ENCODE results near the gene TSHZ3. TPM values are rescaled to one million over a fixed set of nuclear protein-coding genes. Genes with fewer than 3 reads are reported as not detected.

The TSHZ3 gene
- total RNA-seq, 1 experiment from 2014 or later = 0.05 TPM

DNA sequence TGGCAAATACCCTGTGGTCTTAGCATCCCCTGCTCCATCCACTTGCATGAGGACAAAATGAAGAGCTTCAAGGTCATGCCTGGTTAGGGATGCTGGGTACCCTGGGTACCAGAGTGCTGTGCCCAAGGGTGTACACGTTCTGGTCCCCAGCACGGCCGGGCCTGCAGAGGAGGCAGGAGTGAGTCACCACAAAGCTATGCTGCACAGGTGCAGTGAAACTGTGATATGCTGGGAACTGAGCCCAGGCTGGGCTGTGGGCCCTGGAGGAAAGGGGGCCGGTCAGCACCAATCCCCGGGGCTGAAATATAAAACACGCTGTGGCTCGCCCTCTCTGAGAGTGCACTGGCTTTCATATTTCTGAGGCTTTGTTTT, 95.1 kb downstream of the TSHZ3 start:
- ChIA-PET RAD21 (ENCODE audit: low non-redundant PET in 1 of 2, low total read pairs in 2 of 2, uncharacterized antibody in 2 of 2, unreplicated experiment in 2 of 2) (no interaction called here), CTCF (no interaction called here), POLR2A (no interaction called here)
- intact Hi-C loops (cut with micrococcal nuclease) = no loop called here
- no peak for TF ChIP-seq JUND (IDR thresholded peaks at IDR 0.05)
- TF ChIP-seq, protein P1, sequence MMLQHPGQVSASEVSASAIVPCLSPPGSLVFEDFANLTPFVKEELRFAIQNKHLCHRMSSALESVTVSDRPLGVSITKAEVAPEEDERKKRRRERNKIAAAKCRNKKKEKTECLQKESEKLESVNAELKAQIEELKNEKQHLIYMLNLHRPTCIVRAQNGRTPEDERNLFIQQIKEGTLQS (IDR thresholded peaks at IDR 0.05) = no peak
- TF ChIP-seq EGR1 (IDR thresholded peaks at IDR 0.05; ENCODE audit: low read depth) = no peak
- TF ChIP-seq ZNF274 (IDR thresholded peaks at IDR 0.05; ENCODE audit: low read depth, low read length) = no peak
- no peak for TF ChIP-seq CEBPB (IDR thresholded peaks at IDR 0.05; ENCODE audit: low read depth)
- no peak for TF ChIP-seq POLR2A (IDR thresholded peaks at IDR 0.05; ENCODE audit: borderline replicate concordance, extremely low read depth, insufficient read depth, insufficient read length)
- TF ChIP-seq SIN3A (IDR thresholded peaks at IDR 0.05; ENCODE audit: low read depth) = no peak
- TF ChIP-seq RAD21 (IDR thresholded peaks at IDR 0.05; ENCODE audit: low read depth) = no peak
- TF ChIP-seq YY1 (IDR thresholded peaks at IDR 0.05; ENCODE audit: extremely low read depth, insufficient replicate concordance, low read depth, low read length) = no peak
- TF ChIP-seq, protein P2, sequence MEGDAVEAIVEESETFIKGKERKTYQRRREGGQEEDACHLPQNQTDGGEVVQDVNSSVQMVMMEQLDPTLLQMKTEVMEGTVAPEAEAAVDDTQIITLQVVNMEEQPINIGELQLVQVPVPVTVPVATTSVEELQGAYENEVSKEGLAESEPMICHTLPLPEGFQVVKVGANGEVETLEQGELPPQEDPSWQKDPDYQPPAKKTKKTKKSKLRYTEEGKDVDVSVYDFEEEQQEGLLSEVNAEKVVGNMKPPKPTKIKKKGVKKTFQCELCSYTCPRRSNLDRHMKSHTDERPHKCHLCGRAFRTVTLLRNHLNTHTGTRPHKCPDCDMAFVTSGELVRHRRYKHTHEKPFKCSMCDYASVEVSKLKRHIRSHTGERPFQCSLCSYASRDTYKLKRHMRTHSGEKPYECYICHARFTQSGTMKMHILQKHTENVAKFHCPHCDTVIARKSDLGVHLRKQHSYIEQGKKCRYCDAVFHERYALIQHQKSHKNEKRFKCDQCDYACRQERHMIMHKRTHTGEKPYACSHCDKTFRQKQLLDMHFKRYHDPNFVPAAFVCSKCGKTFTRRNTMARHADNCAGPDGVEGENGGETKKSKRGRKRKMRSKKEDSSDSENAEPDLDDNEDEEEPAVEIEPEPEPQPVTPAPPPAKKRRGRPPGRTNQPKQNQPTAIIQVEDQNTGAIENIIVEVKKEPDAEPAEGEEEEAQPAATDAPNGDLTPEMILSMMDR (IDR thresholded peaks at IDR 0.05 in 2 of 3, conservative IDR thresholded peaks at IDR 0.05 in 1 of 3; ENCODE audit: borderline replicate concordance in 1 of 3, insufficient read depth in 1 of 3, low read depth in 2 of 3, low read length in 2 of 3) = no peak
- no peak for TF ChIP-seq ZFX (IDR thresholded peaks at IDR 0.05)
- no peak for TF ChIP-seq SP1 (IDR thresholded peaks at IDR 0.05; ENCODE audit: low read depth)
- Histone ChIP-seq H4K20me1 (ENCODE audit: insufficient read depth) (no peaks in the 10 kb centered on the region), H2AFZ (ENCODE audit: low read depth, low read length, poor library complexity, severe bottlenecking) (no peak overlapping the region), H3K27me3 (ENCODE audit: insufficient read depth, low read length) (no peaks in the 10 kb centered on the region), H3K9me3 (ENCODE audit: control insufficient read depth in 1 of 2, insufficient read depth in 1 of 2, low read depth in 1 of 2, low read length in 2 of 2) (peaks cover 10 to 20% of the 10 kb centered on the region in 2 experiments; a peak in 3 of 4 replicates), H3K79me2 (ENCODE audit: insufficient read depth, low read length) (no peaks in the 10 kb centered on the region), H3K4me3 (replicated peaks in 1 of 2; ENCODE audit: low read depth in 1 of 2, low read length in 2 of 2) (no peak overlapping the region), H3K36me3 (ENCODE audit: control insufficient read depth in 1 of 2, insufficient read depth in 2 of 2, low read length in 2 of 2) (no peaks in the 10 kb centered on the region), H3K4me1 (ENCODE audit: control insufficient read depth in 1 of 2, insufficient read depth in 2 of 2, low read length in 2 of 2) (no peaks in the 10 kb centered on the region), H3K9ac (ENCODE audit: low read length) (no peak overlapping the region), H3K4me2 (ENCODE audit: low read length) (no peak overlapping the region), H3K9me2 (ENCODE audit: insufficient read depth) (no peaks in the 10 kb centered on the region), H3K27ac (ENCODE audit: low read depth, low read length) (no peak overlapping the region)
- BruUV-seq (replicated peaks) = no TSS peak
- ATAC-seq (no peak), DNase-seq (ENCODE audit: low read depth, low spot score) (no peak)

Data from HCT116 (cell line).